D721Med (cell line): Measurements from ENCODE around the gene SLC25A26.

Experiments used
- DNase-seq: peaks from one replicate; pipeline ENCODE4 v3.0.0; 2011; ENCODE audit warnings: low spot score; ENCODE audit not compliant: insufficient read length
- FAIRE-seq: peaks from 2 replicates; lab custom pipeline; 2011; peaks lifted over from hg19 to GRCh38; lab: Jason Lieb, UNC
- CTCF ChIP-seq: IDR thresholded peaks from 2 replicates; pipeline ENCODE4 v1.5.1; 2012; ENCODE audit warnings: mild to moderate bottlenecking, control low read depth; ENCODE audit not compliant: insufficient read depth; ENCODE audit errors: missing control alignments

Gene SLC25A26

DNA sequence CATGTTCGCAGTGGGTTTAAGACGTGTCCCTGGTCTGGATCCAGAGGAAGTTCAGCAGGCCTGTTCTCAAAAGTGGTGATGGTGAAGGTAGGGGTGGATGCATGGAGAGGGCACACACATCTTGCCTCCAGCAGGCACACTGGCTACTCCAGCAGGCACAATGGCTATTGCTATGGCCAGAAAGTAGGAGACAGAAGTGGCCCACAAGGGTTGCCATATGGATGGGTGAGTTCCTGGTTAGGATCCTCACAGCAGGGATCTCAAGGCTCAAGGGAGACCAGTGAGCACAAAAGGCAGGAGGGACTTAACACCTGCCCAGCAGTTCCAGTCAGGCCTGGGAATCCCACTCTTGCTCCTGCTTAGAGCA, 172.1 kb downstream of the SLC25A26 start:
- no peak for DNase-seq
- FAIRE-seq, result no peak
- no peak for TF ChIP-seq CTCF

GRCh38 chr3:66393333-66394005, 172.7 kb downstream of the SLC25A26 start:
- no peak for TF ChIP-seq CTCF
- FAIRE-seq (no peak), DNase-seq (no peak)

GRCh38 chr3:66394019-66394752, 173.4 kb downstream of the SLC25A26 start:
- FAIRE-seq, result no peak
- TF ChIP-seq CTCF, result no peak
- DNase-seq, result no peak

DNA sequence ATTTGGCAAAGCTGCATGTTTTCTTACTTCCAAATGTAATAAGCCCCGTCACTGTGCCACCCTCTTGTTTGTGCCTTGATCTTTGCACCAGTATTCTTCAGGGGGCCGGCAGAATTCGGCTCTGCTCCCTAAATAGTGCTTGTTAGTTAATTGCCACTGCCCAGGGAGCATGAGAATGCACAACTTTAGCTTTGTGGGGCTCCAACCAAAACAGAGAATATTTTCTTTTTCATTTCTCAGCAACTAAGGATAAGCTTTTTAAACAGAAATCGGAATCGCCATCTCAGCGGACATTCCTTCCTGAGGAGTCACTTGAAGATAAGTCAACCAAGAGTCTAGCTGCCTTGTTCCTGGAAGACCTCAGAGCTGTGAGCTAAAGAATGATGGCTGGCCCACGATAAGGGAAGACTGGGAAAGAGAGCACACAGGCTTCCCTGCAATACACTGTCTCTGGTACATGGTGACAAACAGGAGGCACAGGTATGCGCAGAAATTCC, 174.0 kb downstream of the SLC25A26 start:
- DNase-seq (no peak), FAIRE-seq (no peak)
- no peak for TF ChIP-seq CTCF

GRCh38 chr3:66395635-66396034, 174.8 kb downstream of the SLC25A26 start:
- DNase-seq, result no peak
- FAIRE-seq, result no peak

GRCh38 chr3:66396161-66396760, 175.5 kb downstream of the SLC25A26 start:
- no peak for TF ChIP-seq CTCF
- no peak for DNase-seq
- no peak for FAIRE-seq

More at GRCh38 chr3:66395635-66396034, 174.8 kb downstream of the SLC25A26 start:
- no peak for TF ChIP-seq CTCF

GRCh38 chr3:66396888-66397287, 176.1 kb downstream of the SLC25A26 start:
- DNase-seq (no peak), FAIRE-seq (no peak)
- TF ChIP-seq CTCF, result no peak
